HepG2 (cell line): ENCODE results near the gene CCND1.

Experiments used
- CBFB ChIP-seq: sonication (generic); formaldehyde crosslinking; IDR thresholded peaks from 2 replicates; pipeline ENCODE4 v1.4.0; 2020; ENCODE audit warnings: missing genetic modification reagents
- CBX5 ChIP-seq: sonication (generic); formaldehyde crosslinking; IDR thresholded peaks from 2 replicates; pipeline ENCODE4 v1.4.0; 2020; ENCODE audit warnings: missing genetic modification reagents, borderline replicate concordance
- CSRNP2 ChIP-seq: sonication (generic); formaldehyde crosslinking; conservative IDR thresholded peaks from 2 replicates; pipeline ENCODE4 v1.8.0; 2022; ENCODE audit warnings: low read depth, missing genetic modification reagents
- JUND ChIP-seq: sonication (generic); formaldehyde crosslinking; IDR thresholded peaks from 2 replicates; pipeline ENCODE4 v1.8.0; 2022; ENCODE audit warnings: mild to moderate bottlenecking, missing genetic modification reagents
- RBM22 ChIP-seq: fragments of 200-400 bp; formaldehyde crosslinking; optimal IDR thresholded peaks from 2 replicates; pipeline ENCODE3; 2017; ENCODE audit warnings: mild to moderate bottlenecking, low read length, moderate library complexity
- SP2 ChIP-seq: sonication (generic); formaldehyde crosslinking; IDR thresholded peaks from 2 replicates; pipeline ENCODE4 v1.5.1; 2020; ENCODE audit warnings: mild to moderate bottlenecking, missing genetic modification reagents
- TAF1 ChIP-seq: sonication (generic); formaldehyde crosslinking; IDR thresholded peaks from 2 replicates; pipeline ENCODE4 v1.4.0; 2020; ENCODE audit warnings: missing genetic modification reagents
- TCF7L2 ChIP-seq: IDR thresholded peaks from 2 replicates; pipeline ENCODE4 v1.6.1; 2011; ENCODE audit warnings: mild to moderate bottlenecking, low read depth, low read length, moderate library complexity
- TGIF2 ChIP-seq: IDR thresholded peaks from 2 replicates; pipeline ENCODE4 v1.6.1; 2016; ENCODE audit warnings: control low read depth, missing compliant biosample characterization
- USF2 ChIP-seq, 2 experiments: sonication (generic) in 1 of 2; formaldehyde crosslinking in 1 of 2; IDR thresholded peaks; 2 replicates each; pipeline versions ENCODE4 v1.5.1 to v1.6.1; 2011 to 2020; ENCODE audit warnings: borderline replicate concordance in 1 of 2, low read depth in 1 of 2, low read length in 1 of 2, mild to moderate bottlenecking in 1 of 2, missing genetic modification reagents in 1 of 2, moderate library complexity in 1 of 2
- ZFX ChIP-seq: sonication (generic); formaldehyde crosslinking; IDR thresholded peaks from 2 replicates; pipeline ENCODE4 v1.4.0; 2020; ENCODE audit warnings: mild to moderate bottlenecking, low read depth, missing genetic modification reagents, moderate library complexity
- ZSCAN30 ChIP-seq: sonication (generic); formaldehyde crosslinking; IDR thresholded peaks from 2 replicates; pipeline ENCODE4 v1.5.0; 2020; ENCODE audit warnings: mild to moderate bottlenecking, missing genetic modification reagents

GRCh38 chr11:69637941-69638871 is 2.8 kb upstream of the CCND1 start:
- TF ChIP-seq SP2 (CRISPR knock-in tag) (no peak), TAF1 (CRISPR knock-in tag) (no peak), CSRNP2 (CRISPR knock-in tag) (no peak), ZSCAN30 (CRISPR knock-in tag) (no peak), CBX5 (CRISPR knock-in tag) (no peak), TCF7L2 (no peak), USF2 (IDR thresholded peaks at IDR 0.05; ENCODE audit: low read depth, low read length) (no peak), USF2 (CRISPR knock-in tag; IDR thresholded peaks at IDR 0.05; ENCODE audit: borderline replicate concordance) (no peak), RBM22 (no peak), CBFB (CRISPR knock-in tag) (no peak), JUND (CRISPR knock-in tag) (no peak), ZFX (CRISPR knock-in tag) (no peak), TGIF2 (CRISPR knock-in tag) (no peak)
